ENCODE data around the gene CDH4.

Gene CDH4

DNA sequence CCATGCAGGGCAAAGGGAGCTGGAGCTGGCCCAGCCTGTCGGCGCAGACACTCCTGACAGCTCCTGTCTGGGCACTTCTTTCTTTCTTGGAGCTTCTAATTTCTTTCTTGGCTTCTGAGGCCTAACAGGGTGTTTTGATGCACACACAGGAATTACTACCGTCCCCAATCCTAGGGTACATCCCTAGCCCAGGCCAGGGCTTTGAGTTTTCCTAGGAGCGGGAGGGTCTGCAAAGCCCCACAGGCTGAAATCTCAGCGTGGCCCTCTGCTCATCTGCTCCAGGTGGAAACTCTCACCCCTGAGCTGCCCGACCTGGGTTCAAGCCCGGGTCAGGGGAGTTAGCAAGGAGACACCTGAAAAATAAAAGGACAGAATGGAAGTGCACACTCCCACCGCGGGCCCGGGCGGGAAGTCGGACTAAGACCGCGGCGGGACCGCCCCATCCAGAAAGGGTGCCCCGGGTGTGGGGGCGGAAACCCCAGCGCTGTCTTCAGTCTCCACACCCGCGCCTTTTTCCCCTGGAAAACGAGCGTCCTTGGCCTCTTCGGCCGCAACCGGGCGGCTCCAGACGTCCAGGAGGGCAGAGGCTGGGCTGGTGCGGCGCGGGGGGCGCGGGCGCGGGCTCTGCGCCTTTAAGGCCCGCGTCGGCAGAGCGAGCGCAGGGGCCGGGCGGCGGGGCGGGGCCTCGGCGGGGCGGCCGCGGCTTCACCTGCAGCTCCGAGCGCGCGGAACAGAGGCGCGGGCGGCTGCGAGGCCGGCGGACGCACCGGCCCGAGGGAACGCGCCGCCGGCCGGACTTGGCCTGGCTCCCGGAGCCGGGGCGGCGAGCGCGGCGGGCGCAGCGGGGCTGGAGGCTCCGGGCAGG lies at the start of gene CDH4:
TSS of gene CDH4 (plus strand) at position 733 of the 865 bp plus-strand sequence.
- DNase-seq (ENCODE audit: low read depth) = no peak

DNA sequence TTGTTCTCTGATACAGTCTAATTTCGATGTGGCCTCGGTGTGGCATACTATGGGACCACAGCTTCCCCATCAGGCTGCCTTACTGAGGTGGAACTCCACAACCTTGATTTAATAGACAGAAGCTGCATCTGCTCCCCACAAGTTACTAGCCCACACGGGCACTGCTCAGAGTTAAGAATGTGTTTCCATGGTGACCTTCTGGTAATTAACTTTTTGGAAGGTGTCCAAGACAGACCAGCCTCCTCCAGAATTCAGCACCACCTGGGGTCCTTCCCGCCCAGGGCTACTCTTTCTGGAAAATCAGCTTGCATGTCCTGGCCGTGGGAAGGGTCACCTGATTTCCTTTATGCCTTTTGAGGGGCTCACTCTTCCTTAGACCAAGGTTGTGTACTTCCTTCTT lies 48.7 kb upstream of the CDH4 start:
- DNase-seq (ENCODE audit: low read depth) = no peak

DNA sequence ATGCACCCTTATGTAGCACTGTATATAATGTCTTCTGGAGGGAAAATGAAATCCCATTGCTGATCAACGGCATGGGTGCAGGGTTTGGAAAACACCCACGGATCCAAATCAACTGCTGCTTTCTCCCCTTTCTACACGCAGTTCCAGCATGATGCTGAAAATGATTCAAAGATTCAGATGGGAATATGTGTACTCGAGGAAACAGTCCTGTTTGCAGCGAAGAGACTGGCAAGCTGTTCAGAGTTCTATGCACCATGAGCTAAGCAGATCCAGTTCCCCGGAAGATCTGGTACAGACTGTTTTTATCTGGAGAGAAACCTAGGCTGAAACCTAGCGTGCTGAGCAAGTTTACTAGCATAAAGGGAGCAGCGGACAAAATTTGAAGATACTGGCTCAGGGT lies 47.9 kb upstream of the CDH4 start:
- DNase-seq (ENCODE audit: low read depth) = no peak

DNA sequence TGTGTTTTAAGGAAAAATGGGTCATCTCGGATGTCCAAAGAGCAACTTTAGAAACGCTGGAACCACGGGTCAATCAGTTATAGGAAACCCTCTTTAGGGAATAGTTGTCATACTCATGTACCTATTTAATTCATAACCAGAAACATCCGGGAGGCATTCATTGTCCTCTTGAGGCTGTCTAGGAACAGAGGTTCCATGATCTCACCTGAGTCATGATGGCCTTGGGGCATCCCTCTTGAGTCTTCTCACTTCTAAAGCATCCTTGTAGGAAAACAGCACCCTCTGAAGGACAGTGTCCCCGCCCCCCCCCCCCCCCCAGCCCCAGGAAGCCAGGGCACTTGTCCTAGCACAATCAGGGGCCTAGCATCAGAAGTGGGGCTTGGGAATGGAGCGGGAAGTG lies 46.3 kb upstream of the CDH4 start:
- no peak for DNase-seq (ENCODE audit: low read depth)

DNA sequence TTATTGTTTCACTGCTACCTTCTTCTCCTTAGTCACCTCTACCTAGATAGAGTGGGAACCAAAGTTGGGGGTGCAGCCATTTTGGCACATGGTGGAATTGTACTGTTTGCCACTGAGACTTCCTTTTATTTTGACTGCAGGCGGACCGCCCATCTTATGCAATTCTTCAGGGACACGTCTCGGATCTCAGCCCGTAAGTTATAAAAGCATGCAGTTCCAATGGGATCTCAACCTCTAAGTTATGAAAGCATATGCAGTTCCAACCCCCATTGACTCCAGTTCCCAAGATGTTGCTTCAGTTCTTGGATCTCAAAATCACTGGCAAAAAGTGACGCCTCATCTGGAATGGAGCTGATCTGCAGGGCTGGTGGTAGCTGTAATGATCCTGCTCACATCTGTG lies 41.2 kb upstream of the CDH4 start:
- peak; percentile 25 for DNase-seq (ENCODE audit: low read depth)

DNA sequence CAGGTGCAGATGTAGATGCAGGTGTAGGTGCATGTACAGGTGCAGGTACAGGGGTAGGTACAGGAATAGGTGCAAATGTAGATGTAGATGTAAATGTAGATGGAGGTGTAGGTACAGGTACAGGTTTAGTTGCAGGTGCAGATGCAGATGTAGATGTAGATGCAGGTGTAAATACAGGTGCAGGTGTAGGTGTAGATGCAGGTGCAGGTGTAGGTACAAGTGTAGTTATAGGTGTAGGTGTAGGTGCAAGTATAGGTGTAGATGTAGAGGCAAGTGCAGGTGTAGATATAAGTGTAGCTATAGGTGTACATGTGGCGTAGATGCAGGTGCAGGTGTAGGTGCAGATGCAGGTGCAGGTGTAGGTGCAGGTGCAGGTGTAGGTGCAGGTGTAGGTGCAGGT lies 34.2 kb upstream of the CDH4 start:
- no peak for DNase-seq (ENCODE audit: low read depth)

DNA sequence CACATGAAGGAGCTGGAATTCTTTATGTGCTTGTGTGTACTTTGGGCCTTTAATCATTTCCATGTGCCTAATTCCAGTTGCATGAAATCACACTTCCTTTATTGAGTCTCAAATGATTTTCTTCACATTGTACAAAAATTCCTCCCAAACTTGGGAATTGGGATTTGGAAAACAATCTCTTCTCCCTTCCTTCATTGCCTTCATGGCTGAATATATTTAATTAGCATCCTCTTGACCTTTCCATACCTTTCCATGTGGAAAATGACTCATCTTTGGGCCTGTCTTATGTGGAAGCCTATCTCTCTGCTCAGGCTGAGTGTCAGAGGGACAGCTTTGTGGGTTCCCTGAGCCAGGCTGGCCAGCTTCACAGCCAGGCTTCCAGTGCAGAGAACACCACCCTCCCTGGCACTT lies 33.0 kb upstream of the CDH4 start:
- peak; percentile 18 for DNase-seq (ENCODE audit: low read depth)

DNA sequence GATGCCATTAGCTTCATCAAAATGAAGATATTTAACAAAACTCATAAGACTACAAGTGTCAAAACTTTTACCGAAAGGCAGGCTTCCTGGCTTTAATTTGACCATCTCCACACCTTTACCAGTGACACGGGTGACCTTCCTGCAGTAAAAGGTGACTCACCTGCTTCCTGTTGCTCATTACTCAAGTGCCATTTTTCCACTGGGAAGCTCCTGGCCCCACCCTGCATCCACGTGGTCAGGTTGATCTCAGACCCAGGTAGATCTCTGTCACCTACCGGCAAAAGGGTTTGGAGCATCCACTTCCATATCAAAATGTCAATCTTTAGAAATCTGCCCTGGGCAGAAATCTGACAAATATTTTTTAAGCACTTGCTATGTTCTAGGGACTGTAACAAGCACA lies 31.9 kb upstream of the CDH4 start:
- no peak for DNase-seq (ENCODE audit: low read depth)

DNA sequence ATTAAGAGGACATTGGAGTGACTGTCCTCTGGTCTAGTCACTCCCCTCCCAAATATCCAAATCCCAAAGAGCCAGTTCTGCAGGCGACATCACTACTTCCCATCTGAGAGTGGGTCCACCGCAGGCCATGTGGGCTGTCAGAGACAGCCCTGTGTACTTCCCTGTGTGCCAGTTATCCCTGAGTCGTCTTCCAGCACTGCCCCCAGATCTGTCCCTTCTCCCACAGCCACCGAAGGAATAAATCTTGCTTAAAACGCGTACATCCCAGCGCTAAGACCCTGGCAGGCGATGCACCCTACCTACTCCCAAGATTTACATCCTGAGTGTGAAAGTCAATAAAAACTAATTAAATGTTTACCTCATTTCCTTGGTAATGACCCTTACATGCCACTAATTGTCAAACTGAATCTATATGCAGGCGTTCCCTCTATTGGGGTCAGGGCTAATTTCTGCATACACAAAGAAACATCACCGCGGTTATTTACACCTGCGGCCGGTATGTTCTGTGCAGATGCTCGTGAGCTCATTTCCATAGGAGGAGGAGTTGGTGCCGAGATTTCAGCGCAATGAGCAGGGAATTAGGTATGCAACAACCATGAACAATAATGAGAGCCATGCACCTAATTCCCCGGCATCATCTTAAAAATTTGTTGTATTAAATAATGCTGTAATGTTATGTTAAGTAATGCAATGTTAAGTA lies 31.3 kb upstream of the CDH4 start:
- DNase-seq (ENCODE audit: low read depth) = no peak

DNA sequence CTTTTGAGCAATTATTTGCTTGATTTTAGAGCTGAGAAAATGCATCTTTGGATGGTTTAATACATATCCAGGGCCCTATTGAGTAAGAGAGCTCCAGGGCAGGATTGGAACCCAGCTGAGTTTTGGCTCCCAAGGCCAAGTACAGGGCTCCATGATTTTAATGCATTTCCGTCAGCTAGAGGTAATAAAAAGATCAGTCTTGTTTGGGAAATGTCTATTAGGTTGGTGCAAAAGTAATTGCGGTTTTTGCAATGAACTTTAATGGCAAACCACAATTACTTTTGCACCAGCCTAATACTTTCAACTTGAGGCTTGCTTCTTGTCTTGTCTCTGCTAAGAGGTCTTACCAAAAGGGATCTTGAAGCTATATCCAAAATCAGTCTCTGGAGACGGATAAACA lies 29.4 kb upstream of the CDH4 start:
- DNase-seq (ENCODE audit: low read depth) = no peak

DNA sequence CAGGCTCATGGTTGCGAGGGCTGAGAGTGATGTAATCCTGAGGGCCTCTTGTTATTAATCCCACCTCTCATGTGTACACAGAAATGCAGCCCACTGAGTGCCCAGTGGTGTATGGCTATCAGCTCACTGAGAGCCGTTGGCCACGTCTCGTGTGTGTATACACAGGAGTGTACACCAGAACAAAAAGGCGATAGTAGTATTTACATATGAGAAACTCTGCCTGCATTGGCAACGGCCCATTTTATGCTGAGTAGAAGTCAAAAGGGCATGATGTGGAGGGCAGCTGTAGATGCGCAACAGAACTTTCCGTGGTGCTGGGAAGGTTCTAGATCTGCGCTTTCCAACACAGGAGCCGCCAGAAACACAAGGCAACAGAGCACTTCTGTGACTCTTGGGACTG lies 28.9 kb upstream of the CDH4 start:
- no peak for DNase-seq (ENCODE audit: low read depth)

DNA sequence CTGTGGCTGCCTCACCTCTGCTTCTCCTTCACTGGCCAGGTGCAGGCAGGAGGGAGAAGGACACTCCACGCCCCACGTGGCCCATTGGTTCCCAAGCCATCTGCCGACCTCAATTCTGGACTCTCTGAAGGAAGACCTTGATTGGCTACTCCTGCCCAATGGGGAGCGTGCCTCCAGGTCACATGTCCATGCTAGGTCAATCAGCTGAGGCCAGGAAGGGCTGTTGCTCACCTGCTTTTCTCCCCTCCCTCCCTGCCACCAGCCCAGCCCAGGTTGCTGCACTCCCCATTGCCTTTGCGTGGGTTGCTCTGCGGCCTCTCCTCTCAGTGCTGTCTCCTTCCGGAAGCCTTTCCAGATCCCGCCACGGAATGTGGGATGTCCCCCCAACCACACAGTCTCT lies 21.9 kb upstream of the CDH4 start:
- no peak for DNase-seq (ENCODE audit: low read depth)

DNA sequence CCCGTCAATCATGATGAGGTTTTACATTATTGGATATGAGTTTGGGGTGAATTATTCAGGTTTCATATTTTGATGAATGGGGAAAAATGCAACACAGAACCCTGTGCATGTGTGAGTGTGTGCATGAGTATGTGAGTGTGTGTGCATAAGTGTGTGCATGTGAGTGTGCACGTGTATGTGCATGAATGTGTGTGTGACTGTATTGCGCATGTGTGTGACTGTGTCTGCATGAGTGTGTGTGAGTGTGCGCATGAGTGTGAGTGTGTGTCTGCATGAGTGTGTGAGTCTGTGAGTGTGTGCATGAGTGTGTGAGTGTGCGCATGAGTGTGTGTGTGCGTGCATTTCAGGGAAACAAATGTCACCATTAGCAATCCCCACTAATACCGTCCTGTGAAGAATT lies 18.5 kb upstream of the CDH4 start:
- no peak for DNase-seq (ENCODE audit: low read depth)

DNA sequence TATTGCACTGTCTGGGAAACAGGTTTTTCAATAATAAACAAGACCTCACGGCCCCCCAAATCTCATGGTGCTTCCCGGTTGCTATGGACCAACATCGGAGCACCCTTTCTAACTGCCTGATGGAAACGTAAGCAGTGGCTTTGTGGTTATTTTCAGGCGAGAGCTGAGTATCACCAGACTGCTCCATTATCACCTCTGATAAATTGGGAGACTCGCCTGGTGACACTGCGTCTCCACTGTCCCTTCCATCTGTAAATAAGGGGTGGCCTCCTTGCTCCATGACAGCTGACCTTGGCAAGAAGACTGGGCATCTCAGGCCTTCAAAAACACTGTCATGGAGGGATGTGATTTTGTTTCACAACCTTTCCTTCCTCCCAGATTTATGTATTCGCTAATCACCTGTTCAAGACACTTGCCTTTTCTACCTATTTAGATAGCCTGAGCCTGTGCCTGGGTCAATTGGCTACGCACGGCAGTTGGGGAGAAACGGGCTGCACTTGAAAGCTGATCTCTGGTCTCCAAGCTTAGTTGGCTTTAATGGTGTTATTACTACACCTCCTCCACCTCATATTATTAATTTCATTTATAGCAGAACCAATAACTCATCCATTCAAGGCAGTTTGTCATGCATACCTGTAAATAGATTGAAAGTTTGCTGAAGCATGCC lies 17.7 kb upstream of the CDH4 start:
- DNase-seq (ENCODE audit: low read depth) = no peak

DNA sequence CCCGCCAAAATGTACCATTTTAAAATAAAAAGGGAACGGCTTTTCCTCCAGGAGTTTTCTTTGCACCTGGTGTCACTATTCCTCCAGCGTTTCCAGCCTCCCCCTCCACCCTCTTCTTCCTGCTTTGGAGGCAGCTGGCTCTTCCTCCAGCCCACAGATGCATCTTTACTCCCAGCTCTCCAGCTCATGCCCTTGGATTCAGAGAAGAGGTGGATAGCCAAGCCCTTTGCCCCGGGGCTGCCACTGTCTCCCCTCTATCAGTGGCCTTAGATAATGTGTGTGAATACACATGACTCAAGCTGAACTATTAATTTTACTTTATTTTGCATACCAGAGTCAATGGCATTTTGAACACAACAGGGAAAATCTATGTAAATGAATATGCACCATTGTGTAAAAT lies 15.3 kb upstream of the CDH4 start:
- no peak for DNase-seq (ENCODE audit: low read depth)

DNA sequence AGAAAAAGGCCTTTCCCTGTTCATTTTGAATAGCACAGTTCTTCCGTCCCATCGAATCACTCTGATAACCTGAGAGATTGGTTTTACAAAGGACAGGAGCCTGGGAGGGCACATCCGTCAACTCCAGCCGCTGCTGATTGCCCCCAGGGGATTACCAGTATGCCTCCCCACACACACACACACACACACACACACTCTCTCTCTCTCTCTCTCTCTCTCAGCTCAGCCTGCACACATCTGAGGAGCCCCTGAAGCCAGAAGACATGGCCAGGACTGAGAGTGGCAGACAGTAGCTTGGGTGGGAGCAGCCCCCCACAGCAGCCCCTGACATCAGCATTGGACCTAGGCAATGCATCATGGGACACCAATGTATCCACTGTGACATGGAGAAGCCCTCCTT lies 13.2 kb upstream of the CDH4 start:
- no peak for DNase-seq (ENCODE audit: low read depth)

DNA sequence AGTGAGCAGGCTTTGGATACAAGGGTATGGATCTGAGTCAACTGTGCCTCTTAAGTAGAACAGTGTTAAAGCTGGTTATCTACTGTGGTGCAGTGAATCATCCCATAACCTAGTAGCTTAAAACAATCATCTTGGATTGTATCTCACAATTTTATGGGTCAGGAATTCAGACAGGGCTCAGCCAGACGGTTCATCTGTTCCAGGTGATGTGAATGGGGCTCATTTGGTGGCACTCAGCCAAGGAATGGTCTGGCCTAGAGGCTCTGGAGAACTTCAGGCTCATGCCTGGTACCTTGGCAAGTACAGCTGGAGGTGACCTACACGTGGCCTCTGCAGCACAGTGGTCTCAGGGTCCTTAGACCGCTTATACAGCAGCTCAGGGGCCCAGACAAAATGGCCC lies 11.2 kb upstream of the CDH4 start:
- no peak for DNase-seq (ENCODE audit: low read depth)

DNA sequence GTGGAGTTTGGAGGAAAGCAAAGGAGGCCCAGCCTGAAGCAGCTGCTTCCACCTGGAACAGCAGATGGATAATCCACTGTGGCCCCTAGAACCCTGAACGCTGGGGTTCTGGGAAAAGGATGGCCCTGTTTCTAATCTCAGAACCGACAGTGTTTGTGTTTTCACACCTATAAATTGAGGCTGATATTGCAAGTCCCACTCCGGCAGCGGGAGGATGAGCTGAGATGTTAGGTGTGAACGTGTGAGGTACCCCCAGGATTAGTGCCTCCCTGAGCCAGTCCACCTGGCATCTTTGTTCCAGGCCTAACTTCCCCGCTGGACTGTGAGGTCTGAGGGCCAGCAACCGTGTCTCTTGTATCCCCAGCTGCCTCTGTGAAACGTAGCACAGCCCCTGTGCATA lies 7.8 kb upstream of the CDH4 start:
- DNase-seq (ENCODE audit: low read depth) = no peak

DNA sequence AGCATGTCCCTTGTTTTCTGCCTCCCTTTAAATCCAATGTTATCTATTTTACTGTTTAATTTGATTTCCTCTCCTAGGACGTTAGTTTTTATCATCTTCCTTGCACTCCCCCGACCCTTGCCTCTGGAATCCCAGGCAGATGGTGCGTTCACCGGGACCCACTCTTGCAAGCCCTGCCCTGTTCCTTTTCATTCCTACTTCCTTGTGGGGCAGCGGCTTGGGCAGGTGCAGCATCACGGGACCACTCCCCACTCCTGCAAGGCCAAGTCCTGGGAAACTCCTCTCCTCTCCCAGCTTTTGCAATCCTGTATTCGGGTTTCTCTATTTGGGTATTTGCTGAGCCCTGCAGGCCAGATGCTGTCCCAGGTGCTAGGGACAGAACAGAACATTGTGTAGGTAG lies 5.8 kb upstream of the CDH4 start:
- DNase-seq (ENCODE audit: low read depth) = no peak

DNA sequence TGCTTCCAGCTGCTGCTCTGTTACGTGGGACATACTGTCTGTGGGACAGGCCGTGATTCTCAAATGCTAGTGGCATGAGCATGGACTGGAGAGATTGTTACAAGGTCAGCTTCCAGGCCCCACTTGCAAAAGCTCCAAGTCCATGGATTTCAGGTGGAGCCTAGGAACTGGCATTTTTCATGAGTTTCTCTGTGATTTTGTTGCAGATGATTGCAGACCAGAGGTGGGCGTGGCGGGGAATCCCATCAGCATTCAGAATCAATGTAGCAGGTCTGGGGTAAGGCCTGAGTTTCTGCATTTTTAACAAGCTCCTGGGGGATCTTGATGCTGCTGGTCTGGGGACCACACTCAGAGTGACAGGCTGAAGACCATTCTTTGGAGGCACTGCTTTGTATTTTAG lies 2.4 kb upstream of the CDH4 start:
- no peak for DNase-seq (ENCODE audit: low read depth)

DNA sequence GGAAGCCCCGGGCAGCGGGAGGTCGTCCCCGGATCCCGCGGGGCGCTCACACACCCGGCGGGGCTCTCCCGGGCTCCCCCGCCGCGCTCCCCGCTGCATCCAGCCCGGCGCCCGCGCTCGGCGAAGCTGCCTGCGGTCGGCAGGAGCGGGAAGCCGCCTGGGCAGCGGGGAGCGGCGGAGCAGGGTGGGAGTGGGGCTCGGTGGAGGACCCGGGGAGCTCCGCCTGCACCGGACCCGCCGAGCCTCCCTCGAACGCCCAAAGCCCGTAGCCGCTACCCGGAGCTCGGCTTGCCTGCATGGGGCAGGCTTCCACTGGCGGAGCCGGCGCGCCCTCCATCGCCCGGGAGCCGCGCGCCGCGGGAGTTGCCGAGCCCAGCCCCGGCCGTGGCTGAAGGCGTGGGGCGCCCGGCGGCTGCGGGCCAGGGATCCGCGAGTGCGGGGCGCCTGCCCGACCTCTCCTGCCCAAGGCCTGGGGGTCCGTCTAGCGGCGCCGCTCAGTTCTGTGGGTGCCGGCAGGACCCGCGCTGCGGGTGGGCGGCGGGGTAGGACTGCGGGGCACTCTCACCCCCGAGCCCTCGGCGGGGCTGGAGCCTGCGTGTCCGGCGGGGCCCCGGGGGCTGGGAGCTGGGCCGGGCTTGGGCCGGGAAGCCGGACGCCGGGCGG lies 671 bp downstream of the CDH4 start:
- DNase-seq (ENCODE audit: low read depth) = peak; percentile 6

DNA sequence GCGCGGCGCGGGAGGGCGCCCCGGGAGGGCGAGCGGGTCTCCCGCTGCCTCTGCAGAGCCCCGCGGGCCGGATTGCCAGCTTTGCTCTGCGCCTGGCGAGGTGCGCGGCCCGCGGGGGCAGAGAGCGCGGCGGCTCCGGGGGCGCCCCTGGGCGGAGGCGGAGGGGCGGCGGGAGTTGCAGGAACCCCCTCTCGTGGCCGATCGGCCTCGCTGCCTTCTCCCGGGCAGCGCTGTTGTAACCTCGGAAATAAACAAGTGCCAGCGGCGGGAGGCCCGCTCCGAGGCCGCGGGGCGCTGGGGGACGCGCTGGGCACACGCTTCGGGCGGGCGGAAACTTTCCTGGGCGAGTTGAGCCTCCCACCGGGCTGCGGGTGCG lies 1.2 kb downstream of the CDH4 start:
- no peak for DNase-seq (ENCODE audit: low read depth)
